ENCODE results near the gene HAUS3. TPM values are rescaled to one million over a fixed set of nuclear protein-coding genes. Genes with fewer than 3 reads are reported as not detected.

HAUS3 gene, protein sequence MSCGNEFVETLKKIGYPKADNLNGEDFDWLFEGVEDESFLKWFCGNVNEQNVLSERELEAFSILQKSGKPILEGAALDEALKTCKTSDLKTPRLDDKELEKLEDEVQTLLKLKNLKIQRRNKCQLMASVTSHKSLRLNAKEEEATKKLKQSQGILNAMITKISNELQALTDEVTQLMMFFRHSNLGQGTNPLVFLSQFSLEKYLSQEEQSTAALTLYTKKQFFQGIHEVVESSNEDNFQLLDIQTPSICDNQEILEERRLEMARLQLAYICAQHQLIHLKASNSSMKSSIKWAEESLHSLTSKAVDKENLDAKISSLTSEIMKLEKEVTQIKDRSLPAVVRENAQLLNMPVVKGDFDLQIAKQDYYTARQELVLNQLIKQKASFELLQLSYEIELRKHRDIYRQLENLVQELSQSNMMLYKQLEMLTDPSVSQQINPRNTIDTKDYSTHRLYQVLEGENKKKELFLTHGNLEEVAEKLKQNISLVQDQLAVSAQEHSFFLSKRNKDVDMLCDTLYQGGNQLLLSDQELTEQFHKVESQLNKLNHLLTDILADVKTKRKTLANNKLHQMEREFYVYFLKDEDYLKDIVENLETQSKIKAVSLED
- total RNA-seq (2014; rRNA removed; shearing (Covaris generic)): 9.4 and 11.8 TPM in 2 replicates
- polyA plus RNA-seq (2015; cell fraction: cytosol; rRNA removed): 12.5 and 17.9 TPM in 2 replicates
- 69.6 and 98.5 TPM in 2 replicates for polyA plus RNA-seq (2015; cell fraction: nucleus; rRNA removed)

DNA sequence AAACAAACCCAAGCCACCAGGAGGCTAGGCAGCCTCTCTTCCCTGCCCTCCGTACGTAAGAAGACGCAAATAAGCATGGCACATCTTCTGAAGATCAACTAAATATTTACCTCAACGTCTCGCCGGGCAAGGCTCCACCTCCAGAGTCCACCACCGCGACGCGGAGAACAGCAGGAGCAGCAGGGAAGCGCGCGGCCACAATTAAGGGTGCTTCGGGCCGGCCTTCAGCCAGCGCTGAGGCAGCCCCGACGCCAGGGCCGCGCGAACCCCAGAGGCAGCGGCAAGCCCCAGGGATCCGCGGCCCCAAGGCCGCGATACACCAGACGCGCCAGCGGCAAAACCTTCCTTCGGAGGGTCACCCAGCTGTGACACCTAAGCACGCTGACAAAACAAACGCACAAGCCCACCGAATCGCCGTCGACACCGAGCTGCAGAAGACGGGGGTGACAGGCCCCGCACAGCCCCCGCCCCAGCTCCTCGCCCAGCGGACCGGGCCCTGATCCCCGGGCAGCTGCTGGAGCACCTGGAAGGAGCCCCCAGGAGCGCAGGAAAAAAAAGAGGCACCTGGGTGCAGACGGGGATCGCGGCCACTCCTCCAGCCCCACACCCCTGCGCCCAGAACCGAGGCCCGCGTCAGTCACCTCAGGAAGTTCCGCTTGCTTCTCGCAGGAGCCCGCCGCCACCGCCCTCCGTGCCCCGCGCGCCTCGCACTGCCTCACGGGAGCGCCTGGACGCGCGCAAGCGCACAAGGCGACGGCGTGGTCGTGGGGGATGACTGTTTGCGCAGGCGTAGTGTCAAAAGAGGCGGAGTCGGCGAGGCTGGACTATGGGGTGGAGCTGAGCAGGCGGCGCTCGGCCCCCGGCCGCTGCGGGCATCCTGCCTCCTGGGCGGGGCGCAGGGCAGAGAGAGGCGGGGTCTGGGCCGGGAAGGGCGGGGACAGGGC lies at the start of gene HAUS3, which contains the start of gene POLN:
TSS of gene HAUS3 (minus strand) at position 712 of the 944 bp plus-strand sequence. CDS start 1,175 bp downstream, outside the sequence.
TSS of gene POLN (minus strand) at position 712 of the 944 bp plus-strand sequence. CDS start 12,890 bp downstream, outside the sequence.
- in situ Hi-C loops (cut with HindIII; ENCODE audit: low pct_unique_long_range_greater_than_20kb, low sequenced_read_pairs): no loop called here
- DNase-seq (ENCODE audit: low read depth, low spot score): peak; percentile 97

- in situ Hi-C loops (cut with HindIII; ENCODE audit: low pct_unique_long_range_greater_than_20kb, low sequenced_read_pairs): no loop called here
- no peak for DNase-seq (ENCODE audit: low read depth, low spot score)
Measured at GRCh38 chr4:2290974-2291704, 49.2 kb upstream of the HAUS3 start.

- no peak for DNase-seq (ENCODE audit: low read depth, low spot score)
- in situ Hi-C loops (cut with HindIII; ENCODE audit: low pct_unique_long_range_greater_than_20kb, low sequenced_read_pairs): no loop called here
Measured at GRCh38 chr4:2290488-2290887, 48.6 kb upstream of the HAUS3 start.

GRCh38 chr4:2289955-2290333 lies 48.0 kb upstream of the HAUS3 start:
- in situ Hi-C loops (cut with HindIII; ENCODE audit: low pct_unique_long_range_greater_than_20kb, low sequenced_read_pairs): no loop called here
- DNase-seq (ENCODE audit: low read depth, low spot score): no peak

DNA sequence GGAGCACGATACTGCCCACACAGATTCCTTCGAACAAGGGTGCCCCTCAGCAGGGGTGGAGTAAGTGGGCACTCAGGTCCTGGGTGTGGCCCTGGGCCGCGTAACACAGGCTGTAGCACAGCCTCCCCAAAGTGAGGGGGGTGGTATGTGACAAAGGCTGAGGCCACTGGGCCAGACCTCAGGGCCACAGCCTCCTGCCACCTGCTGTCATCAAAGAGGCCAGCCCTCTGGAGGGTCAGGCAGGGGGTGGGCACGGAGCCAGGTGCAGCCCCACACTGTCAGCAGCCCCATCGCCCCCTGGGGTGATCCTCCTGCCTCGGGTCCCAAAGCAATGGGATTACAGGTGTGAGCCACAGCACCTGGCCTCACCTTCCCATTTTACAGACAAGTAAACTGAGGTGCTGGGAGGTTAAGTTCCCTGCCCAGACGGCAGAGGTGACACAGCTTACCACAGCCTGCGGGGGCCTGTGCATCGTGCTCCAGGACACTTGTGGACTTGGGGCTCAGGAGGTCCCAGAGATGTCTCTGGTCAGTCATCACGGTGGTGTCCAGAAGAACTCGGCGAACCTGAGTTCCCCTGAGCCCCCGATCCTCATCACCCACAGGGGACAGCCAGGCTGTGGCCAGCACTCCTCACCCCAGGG lies 47.5 kb upstream of the HAUS3 start:
- DNase-seq (ENCODE audit: low read depth, low spot score): no peak
- in situ Hi-C loops (cut with HindIII; ENCODE audit: low pct_unique_long_range_greater_than_20kb, low sequenced_read_pairs): no loop called here

DNA sequence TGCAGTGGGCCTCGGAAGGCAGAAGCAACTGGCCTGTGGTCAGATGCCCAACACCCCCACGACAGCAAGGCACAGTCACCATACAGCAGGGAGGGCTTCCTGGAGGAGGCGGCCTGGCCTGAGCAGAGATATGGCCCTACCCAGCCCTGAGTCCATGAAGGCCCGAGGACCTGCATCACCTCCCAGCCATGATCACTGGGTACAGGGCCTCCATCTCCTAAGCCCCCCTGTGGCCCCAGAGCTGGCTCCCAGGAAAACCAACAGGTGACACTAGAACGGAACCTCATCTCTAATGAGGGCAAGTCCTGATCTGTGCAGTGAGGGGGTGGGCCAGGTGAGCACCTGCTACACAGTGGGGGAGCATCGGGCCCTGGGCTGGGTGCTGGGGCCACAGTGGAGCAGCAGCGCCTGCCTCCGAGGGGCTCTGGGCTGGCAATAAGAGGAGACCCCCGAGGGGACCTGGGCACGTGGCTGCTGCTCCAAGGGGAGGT lies 46.2 kb upstream of the HAUS3 start:
- DNase-seq (ENCODE audit: low read depth, low spot score): no peak
- in situ Hi-C loops (cut with HindIII; ENCODE audit: low pct_unique_long_range_greater_than_20kb, low sequenced_read_pairs): no loop called here

DNA sequence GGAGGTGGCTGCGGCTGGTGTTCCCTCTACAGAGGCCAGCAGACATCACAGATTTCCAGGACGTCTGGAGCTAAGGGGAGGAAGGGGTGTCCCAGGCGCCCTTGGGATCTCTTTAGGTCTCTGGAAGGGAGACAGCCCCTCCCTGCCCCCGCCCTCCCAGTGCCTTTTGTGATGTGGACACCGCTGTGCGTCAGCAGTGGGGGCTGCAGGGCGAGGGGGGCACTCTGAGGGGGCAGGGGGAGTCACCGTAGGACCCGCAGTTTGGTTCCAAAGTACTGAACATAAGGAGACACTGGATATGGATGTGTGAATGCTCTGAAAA lies 45.6 kb upstream of the HAUS3 start:
- DNase-seq (ENCODE audit: low read depth, low spot score): no peak
- in situ Hi-C loops (cut with HindIII; ENCODE audit: low pct_unique_long_range_greater_than_20kb, low sequenced_read_pairs): no loop called here

GRCh38 chr4:2286904-2287593 lies 45.1 kb upstream of the HAUS3 start:
- in situ Hi-C loops (cut with HindIII; ENCODE audit: low pct_unique_long_range_greater_than_20kb, low sequenced_read_pairs): no loop called here
- no peak for DNase-seq (ENCODE audit: low read depth, low spot score)

GRCh38 chr4:2285613-2286381 lies 43.9 kb upstream of the HAUS3 start:
- no peak for DNase-seq (ENCODE audit: low read depth, low spot score)

DNA sequence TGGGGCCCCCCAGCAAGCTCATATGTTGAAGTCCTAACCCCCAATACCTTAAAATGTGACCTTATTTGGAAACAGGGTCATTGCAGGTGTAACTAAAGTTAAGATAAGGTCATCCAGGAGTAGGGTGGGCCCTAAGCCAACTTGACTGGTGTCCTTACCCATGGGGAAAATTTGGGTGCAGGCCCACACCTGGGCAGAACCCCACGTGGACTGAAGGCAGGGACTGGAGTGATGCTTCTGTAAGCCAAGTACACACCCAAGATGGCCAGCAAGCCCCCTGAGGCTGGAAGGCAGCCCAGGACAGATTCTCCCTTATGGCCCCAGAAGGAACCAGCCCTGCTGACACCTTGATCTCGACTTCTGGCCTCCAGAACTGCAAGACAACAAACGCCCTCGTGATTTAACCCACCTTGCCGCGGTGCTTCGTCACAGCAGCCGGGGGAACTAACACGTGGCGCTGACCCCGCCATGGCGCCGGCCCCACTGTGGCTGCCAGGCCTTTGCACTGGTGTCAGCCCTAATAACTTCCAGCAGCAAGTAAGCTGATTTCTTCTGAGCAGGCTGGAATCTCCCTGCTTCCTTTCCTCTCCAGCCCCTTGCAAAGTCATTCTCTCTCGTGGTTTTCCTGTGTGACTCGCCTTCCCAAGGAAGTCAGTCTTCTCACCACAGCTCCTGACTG lies 43.2 kb upstream of the HAUS3 start:
- in situ Hi-C loops (cut with HindIII; ENCODE audit: low pct_unique_long_range_greater_than_20kb, low sequenced_read_pairs): no loop called here
- peak; percentile 22 for DNase-seq (ENCODE audit: low read depth, low spot score)

More at GRCh38 chr4:2285613-2286381, 43.9 kb upstream of the HAUS3 start:
- in situ Hi-C loops (cut with HindIII; ENCODE audit: low pct_unique_long_range_greater_than_20kb, low sequenced_read_pairs): no loop called here

GRCh38 chr4:2284161-2284933 lies 42.4 kb upstream of the HAUS3 start:
- no peak for DNase-seq (ENCODE audit: low read depth, low spot score)
- in situ Hi-C loops (cut with HindIII; ENCODE audit: low pct_unique_long_range_greater_than_20kb, low sequenced_read_pairs): no loop called here

- in situ Hi-C loops (cut with HindIII; ENCODE audit: low pct_unique_long_range_greater_than_20kb, low sequenced_read_pairs): no loop called here
- DNase-seq (ENCODE audit: low read depth, low spot score): no peak
Measured at GRCh38 chr4:2283199-2283711, 41.3 kb upstream of the HAUS3 start.

DNA sequence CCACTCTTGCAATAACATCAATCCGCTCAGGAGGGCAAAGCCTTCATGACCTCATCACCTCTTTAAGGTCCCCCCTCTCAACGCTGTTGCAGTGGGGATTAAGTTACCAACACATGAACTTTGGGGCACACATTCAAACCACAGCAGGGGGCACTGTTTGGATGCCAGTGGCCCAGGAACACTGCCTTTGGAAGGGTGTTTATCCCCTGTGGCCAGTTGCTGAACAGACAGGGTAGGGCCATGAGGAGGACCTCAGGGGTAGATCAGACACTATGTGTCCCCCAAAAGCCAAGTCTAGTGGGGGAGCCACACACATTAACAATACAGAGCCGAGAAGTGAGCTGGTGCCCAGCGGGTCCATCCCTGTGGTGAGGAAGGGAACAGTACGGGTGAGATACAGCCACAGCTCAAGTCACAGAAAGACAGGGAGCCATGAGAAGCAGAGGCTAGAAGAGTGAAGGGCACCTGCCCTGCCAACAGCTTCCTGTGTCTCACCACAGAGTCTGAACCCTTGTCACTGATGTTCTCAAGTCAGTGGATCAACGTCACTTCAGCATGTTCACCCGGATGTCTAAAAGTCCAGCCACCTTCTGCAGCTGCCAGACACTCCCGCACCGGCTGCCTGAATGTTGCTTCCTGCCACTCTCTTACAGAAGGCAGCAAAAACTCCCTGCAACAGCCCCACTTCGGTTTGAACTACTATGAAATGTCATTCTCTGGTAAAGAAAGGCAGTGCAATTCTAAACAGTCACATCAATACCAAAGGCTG lies 39.8 kb upstream of the HAUS3 start:
- in situ Hi-C loops (cut with HindIII; ENCODE audit: low pct_unique_long_range_greater_than_20kb, low sequenced_read_pairs): no loop called here
- peak; percentile 46 for DNase-seq (ENCODE audit: low read depth, low spot score)

Measured in SK-MEL-5 (cell line).